Cardiac fibroblast (primary cell): ENCODE data around the gene KRTAP13-1.

Experiments
- DNase-seq, 2 donors: peaks; one replicate each; pipeline versions ENCODE4 v3.0.0 to v3.0.0-alpha.2; 2010; ENCODE audit warnings: low read depth in 2 of 2
- H3K4me3 ChIP-seq, 2 donors: replicated peaks in 1 of 2; 1 replicate in 1 of 2; 2 replicates in 1 of 2; pipeline ENCODE4 v1.5.1; 2011; ENCODE audit warnings: low read depth in 2 of 2, low read length in 2 of 2, mild to moderate bottlenecking in 2 of 2, moderate library complexity in 1 of 2
- CTCF ChIP-seq: IDR thresholded peaks from one replicate; pipeline ENCODE4 v1.5.1; 2011; ENCODE audit warnings: low read depth, mild to moderate bottlenecking, low read length, inconsistent platforms

Gene KRTAP13-1

GRCh38 chr21:30444204-30444603 lies 48.4 kb downstream of the KRTAP13-1 start:
- TF ChIP-seq CTCF = no peak
- DNase-seq = no peak
- H3K4me3 ChIP-seq = no peak overlapping the region
